Stimulated activated CD4-positive, alpha-beta T cell treated with anti-CD3 and anti-CD28 coated beads, Interleukin-12 subunit alpha, Interleukin-12 subunit beta, amount 100 ng/mL, for 24 hours (primary cell): ENCODE data around the gene MCL1.
"Not testable (repeated sequence)": the region's sequence is repeated elsewhere in the genome, so short reads cannot be mapped to it uniquely, and the experiment has no call there.

Experiments used
- DNase-seq, 2 experiments: peaks; one replicate each; pipeline ENCODE4 v3.0.0-alpha.2; 2020; ENCODE audit warnings: low read depth in 2 of 2

Gene MCL1

GRCh38 chr1:150602372-150602771, 23.0 kb upstream of the MCL1 start:
- not testable (repeated sequence) for DNase-seq

DNA sequence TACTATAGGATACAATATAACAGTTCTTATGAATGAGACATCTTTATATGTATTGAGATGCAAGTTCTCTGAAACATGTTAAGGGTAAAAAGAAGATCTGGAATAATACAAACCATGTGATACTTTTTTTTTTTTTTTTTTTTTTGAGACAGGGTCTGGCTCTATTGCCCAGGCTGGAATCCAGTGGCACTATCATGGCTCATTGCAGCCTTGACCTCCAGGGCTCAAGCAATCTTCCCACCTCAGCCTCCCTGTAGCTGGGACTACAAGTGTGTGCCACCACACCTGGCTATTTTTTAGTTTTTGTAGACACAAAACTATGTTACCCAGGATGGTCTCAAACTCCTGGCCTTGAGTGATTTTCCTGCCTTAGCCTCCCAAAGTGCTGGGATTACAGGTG, 22.1 kb upstream of the MCL1 start:
- no peak for DNase-seq

DNA sequence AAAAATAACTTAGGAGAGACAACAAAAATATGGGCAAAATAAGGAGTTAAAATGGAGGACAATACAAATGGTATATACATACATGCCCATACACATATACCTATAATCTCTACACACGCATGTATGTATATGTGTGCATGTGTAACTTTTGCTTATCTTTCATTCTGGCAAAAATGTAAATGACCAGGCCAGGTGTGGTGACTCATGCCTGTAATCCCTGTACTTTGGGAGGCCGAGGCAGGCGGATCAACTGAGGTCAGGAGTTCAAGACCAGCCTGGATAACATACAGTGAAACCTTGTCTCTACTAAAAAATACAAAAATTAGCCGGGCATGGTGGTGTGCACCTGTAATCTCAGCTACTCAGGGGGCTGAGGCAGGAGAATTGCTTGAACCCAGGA, 18.9 kb upstream of the MCL1 start:
- not testable (repeated sequence) for DNase-seq

DNA sequence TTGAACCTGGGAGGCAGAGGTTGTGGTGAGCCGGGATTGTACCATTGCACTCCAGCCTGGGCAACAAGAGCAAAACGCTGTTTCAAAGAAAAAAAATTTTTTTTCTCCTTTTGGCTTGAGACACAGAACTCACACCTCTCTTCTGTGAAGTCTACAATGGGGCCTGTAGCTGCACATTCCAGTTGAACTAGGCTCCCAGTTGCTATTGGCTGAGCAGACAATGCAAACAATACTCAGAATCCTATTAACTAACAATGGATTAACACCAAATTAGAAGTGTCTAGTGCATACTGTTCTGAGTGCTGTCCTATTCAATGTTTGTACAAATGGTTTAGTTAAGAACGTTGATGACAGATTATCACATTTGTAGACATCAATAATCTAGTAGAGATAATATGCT, 17.6 kb upstream of the MCL1 start:
- no peak for DNase-seq

GRCh38 chr1:150596095-150596892, 16.9 kb upstream of the MCL1 start:
- no peak for DNase-seq

DNA sequence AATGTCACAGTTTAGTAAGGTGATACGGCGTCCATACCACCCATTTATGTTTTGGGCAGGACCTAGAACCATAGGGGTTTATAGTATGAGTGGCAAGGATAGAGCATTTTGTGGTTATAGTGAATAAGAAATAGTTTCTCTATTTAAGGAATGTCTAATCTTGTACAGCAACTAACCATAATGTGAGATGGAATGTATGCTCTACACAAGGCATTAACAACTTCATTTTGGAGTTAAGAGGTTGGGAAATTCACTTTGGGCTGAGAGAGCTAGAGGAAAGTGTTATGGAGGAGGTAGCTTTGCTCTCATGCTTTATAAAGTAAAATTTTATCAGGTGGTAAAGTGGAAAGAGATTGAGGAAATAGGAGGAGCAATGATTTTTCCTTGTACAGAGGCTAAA, 3.0 kb upstream of the MCL1 start:
- DNase-seq: no peak

DNA sequence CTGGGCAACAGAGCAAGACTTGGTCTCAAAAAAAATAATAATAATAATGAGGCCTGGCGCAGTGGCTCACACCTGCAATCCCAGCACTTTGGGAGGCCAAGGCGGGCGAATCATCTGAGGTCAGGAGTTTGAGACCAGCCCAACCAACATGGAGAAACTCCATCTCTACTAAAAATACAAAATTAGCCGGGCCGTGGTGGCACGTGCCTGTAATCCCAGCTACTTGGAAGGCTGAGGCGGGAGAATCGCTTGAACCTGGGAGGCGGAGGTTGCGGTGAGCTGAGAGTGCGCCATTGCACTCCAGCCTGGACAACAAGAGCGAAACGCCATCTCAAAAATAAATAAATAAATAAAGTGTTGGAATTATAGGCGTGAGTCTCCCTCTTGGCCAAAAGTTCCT, 2.6 kb upstream of the MCL1 start:
- not testable (repeated sequence) for DNase-seq

DNA sequence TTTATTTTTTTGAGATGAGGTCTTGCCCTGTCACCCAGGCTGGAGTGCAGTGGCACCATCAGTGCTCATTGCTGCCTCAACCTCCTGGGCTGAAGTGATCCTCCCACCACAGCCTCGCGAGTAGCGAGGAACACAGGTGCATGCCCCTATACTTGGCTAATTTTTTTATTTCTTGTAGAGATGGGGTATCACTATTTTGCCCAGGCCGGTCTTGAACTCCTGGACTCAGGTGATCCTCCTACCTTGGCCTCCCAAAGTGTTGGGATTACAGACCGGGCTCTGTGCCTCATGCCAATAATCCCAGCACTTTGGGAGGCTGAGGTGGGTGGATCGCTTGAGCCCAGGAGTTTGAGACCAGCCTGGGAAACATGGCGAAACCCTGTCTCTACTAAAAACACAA, 2.0 kb upstream of the MCL1 start:
- not testable (repeated sequence) for DNase-seq

GRCh38 chr1:150580966-150581365, 1.6 kb upstream of the MCL1 start:
- not testable (repeated sequence) for DNase-seq

DNA sequence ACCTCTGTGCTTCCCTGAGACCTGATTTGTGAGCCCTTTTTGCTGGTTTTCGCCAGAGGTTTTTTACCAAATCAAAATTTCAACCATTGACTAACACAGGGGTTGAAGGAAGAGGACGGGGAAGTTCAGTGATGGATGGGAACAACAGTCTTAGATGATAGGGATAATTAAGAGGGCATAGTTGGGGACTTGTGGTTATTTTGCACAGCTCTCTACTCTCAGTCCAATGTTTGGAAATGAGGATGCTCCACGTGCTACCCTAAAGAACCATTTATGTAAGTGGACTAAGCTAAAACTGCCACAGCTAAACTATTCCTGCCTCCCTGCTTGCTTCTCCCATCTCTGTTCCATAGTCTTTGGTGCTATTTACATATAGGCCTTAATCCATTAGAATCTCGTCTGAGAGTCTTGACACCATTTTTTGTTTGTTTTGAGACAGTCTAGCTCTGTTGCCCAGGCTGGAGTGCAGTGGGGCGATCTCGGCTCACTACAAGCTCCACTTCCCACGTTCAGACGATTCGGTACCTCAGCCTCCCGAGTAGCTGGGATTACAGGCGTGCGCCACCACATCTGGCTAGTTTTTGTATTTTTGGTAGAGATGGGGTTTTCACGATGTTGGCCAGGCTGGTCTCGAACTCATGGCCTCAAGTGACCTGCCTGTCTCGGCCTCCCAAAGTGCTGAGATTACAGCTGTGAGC, 684 bp upstream of the MCL1 start:
- DNase-seq: no peak

DNA sequence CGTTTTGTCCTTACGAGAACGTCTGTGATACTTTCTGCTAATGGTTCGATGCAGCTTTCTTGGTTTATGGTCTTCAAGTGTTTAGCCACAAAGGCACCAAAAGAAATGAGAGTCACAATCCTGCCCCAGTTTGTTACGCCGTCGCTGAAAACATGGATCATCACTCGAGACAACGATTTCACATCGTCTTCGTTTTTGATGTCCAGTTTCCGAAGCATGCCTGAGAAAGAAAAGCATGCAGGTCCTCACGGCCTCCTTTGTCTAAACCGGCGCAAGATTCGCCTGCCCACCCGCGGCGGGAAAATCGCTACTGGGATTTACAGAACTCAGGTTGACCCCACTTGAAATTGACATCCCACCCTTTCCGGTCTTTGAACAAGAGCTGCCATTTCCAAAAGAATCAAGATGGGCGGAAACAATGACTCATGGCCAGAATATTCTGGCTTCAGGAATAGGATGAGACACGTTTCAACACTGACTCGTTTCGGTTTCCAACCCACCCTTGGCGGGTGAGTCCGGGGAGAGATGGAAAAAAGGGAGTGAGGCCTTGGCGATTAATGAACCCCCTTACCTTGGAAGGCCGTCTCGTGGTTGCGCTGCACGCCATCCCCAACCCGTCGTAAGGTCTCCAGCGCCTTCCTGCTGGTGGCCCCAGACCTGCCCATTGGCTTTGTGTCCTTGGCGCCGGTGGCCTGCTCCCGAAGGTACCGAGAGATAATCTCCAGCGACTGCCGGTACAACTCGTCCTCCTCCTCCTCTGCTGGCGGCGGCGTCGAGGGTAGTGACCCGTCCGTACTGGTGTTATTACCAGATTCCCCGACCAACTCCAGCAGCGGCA, 919 bp downstream of the MCL1 start:
- DNase-seq: peak in 1 of 2 experiments; percentile 55

GRCh38 chr1:150577557-150578271, 1.7 kb downstream of the MCL1 start:
- no peak for DNase-seq

DNA sequence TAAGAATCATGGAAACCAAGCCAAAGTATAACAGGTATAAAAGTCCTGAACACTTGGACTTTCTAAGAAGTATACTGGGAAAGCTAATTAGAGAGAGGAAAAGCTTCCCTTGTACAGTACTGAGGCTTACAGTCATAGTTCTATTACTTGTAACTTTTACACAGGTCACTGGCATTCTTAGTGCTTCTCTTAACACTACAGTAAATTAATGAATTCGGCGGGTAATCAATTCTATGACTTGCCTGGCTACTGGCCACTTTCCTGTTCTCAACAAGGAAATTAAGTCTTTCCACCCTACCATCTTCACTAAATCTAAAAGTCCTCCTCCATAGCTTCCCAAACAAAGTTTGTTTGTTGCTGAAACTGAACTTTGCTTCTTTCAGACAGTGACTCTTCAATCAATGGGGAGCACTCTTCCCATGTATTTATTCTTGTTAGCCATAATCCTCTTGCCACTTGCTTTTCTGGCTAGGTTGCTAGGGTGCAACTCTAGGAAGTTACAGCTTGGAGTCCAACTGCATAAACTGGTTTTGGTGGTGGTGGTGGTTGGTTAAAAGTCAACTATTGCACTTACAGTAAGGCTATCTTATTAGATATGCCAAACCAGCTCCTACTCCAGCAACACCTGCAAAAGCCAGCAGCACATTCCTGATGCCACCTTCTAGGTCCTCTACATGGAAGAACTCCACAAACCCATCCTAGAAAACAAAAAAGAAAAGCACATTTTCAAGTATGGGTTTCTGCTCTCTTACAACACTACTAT, 2.4 kb downstream of the MCL1 start:
- no peak for DNase-seq

- no peak for DNase-seq
Observed at GRCh38 chr1:150576367-150576711, 3.1 kb downstream of the MCL1 start.

- no peak for DNase-seq
Observed at GRCh38 chr1:150575518-150576366, 3.7 kb downstream of the MCL1 start.

DNA sequence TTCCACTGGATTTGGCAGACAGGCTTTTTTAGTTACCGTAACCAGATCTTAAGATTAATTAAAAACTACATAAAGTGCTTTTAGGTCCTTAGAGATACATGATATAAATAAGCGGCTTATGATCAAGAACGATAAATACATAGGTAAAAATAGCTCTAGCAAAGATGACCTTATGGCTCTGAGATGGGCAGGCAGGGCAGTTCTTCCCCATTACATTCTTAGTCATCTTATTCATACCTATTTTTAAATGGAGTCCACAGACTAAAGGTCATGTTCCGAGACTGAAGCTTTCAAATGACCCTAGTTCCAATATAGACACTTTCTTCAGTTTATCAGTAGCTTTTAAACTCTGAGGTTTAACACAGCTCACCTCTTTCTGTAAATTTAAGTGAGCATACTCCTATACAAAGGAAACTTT, 4.3 kb downstream of the MCL1 start:
- no peak for DNase-seq

- DNase-seq: no peak
Observed at GRCh38 chr1:150574260-150575071, 4.9 kb downstream of the MCL1 start.

- DNase-seq: not testable (repeated sequence)
Observed at GRCh38 chr1:150573648-150574071, 5.8 kb downstream of the MCL1 start.
